K562 (cell line): ENCODE results near the gene RABL6. TPM values are rescaled to one million over a fixed set of nuclear protein-coding genes. Genes with fewer than 3 reads are reported as not detected.

Source experiments
- ATAC-seq: fragments of 200-7000 bp; cut with Tn5 transposase; 3 replicates; pipeline ENCODE4 v1.9.1; 2020; ENCODE audit warnings: moderate library complexity
- BruUV-seq: library from RNA; stranded (reverse); fragments of 400-500 nt; replicated peaks from 2 replicates; lab custom pipeline; 2021; lab: Mats Ljungman, UMichigan
- CTCF ChIA-PET: fragments of 300-600 bp; formaldehyde crosslinking; extraction: SDS; loops from one replicate; lab custom pipeline; 2021; ENCODE audit warnings: low intra/inter-chr PET ratio; lab: Yijun Ruan, JAX
- POLR2A ChIA-PET: fragments of 300-600, 350-650 bp; sonication (Branson Sonifier 250); formaldehyde crosslinking; extraction: SDS; loops from one replicate; lab custom pipeline; 2021; ENCODE audit warnings: antibody characterized with exemption, inconsistent platforms; lab: Yijun Ruan, JAX
- DNase-seq, 4 experiments: peaks; one replicate each; pipeline versions ENCODE4 v3.0.0 to v3.0.0-alpha.2; 2011 to 2018; ENCODE audit warnings: low spot score in 3 of 4, mixed read lengths in 3 of 4; ENCODE audit errors: extremely low read depth in 1 of 4
- FAIRE-seq: peaks from 2 replicates; lab custom pipeline; 2011; peaks lifted over from hg19 to GRCh38; lab: Jason Lieb, UNC
- H2AFZ ChIP-seq: 2 replicates; pipeline ENCODE4 v1.6.0; 2011; ENCODE audit warnings: low read depth, low read length, control low read depth, inconsistent platforms
- H3K27ac ChIP-seq: fragments of 200-600 bp; 3 replicates; pipeline ENCODE4 v1.8.0; 2011; ENCODE audit warnings: low read depth, mild to moderate bottlenecking, control low read depth, inconsistent platforms, low read length, moderate library complexity, mixed read lengths; ENCODE audit errors: extremely low read depth
- H3K27me3 ChIP-seq, 2 experiments: fragments of 300-600 bp in 1 of 2; 2 replicates in 1 of 2; 3 replicates in 1 of 2; pipeline versions ENCODE4 v1.6.0 to v1.8.0; 2011; ENCODE audit warnings: inconsistent platforms in 2 of 2, low read length in 2 of 2, mild to moderate bottlenecking in 1 of 2, mixed read lengths in 1 of 2, moderate library complexity in 1 of 2; ENCODE audit not compliant: control insufficient read depth in 2 of 2, insufficient read depth in 2 of 2
- H3K36me3 ChIP-seq: fragments of 300-600 bp; 3 replicates; pipeline ENCODE4 v1.8.0; 2011; ENCODE audit warnings: mild to moderate bottlenecking, low read length, inconsistent platforms; ENCODE audit not compliant: control insufficient read depth, insufficient read depth
- H3K4me1 ChIP-seq, 2 experiments: fragments of 200-600 bp in 1 of 2; replicated peaks in 1 of 2; 2 replicates in 1 of 2; 3 replicates in 1 of 2; pipeline versions ENCODE4 v1.5.1 to v1.8.0; 2011; ENCODE audit warnings: inconsistent platforms in 2 of 2, low read length in 2 of 2, mild to moderate bottlenecking in 1 of 2, mixed read lengths in 1 of 2, moderate library complexity in 1 of 2; ENCODE audit not compliant: control insufficient read depth in 2 of 2, insufficient read depth in 2 of 2
- H3K4me2 ChIP-seq: 2 replicates; pipeline ENCODE4 v1.6.1; 2011; ENCODE audit warnings: low read length, control low read depth, inconsistent platforms, mixed read lengths; ENCODE audit not compliant: insufficient read depth
- H3K4me3 ChIP-seq: fragments of 200-600 bp; sonication (generic), shearing (Covaris generic); 2 replicates; pipeline ENCODE4 v1.5.1; 2016; ENCODE audit warnings: control low read depth, inconsistent platforms
- H3K79me2 ChIP-seq: fragments of 200-600 bp; 3 replicates; pipeline ENCODE4 v1.8.0; 2011; ENCODE audit warnings: low read length, inconsistent platforms; ENCODE audit not compliant: control insufficient read depth, insufficient read depth
- H3K9ac ChIP-seq, 2 experiments: 2 replicates each; pipeline versions ENCODE4 v1.6.0 to v1.6.1; 2011; ENCODE audit warnings: low read depth in 2 of 2, low read length in 2 of 2, control low read depth in 1 of 2, inconsistent platforms in 1 of 2, mild to moderate bottlenecking in 1 of 2, mixed read lengths in 1 of 2; ENCODE audit not compliant: insufficient read depth in 1 of 2
- H3K9me1 ChIP-seq: one replicate; pipeline ENCODE4 v1.6.0; 2011; ENCODE audit warnings: inconsistent platforms, mild to moderate bottlenecking, low read length, moderate library complexity; ENCODE audit not compliant: control insufficient read depth, insufficient read depth
- H3K9me3 ChIP-seq: replicated peaks from 2 replicates; pipeline ENCODE4 v1.5.1; 2011; ENCODE audit warnings: low read depth, low read length, inconsistent platforms; ENCODE audit not compliant: control insufficient read depth, insufficient read depth
- H4K20me1 ChIP-seq: replicated peaks from 2 replicates; pipeline ENCODE4 v1.6.1; 2011; ENCODE audit warnings: low read length, inconsistent platforms, mixed read lengths; ENCODE audit not compliant: control insufficient read depth, insufficient read depth
- BCOR ChIP-seq: fragments of 450-650 bp; IDR thresholded peaks from 2 replicates; pipeline ENCODE4 v1.6.1; 2016
- DLX4 ChIP-seq: fragments of 250-450 bp; sonication (Bioruptor Pico); IDR thresholded peaks from 2 replicates; pipeline ENCODE4 v1.6.1; 2021; ENCODE audit warnings: mild to moderate bottlenecking
- EP300 ChIP-seq: IDR thresholded peaks from 2 replicates; pipeline ENCODE4 v1.6.1; 2012; ENCODE audit warnings: low read length, improper control_type of control experiment
- HDAC2 ChIP-seq: fragments of 450-650 bp; IDR thresholded peaks from 2 replicates; pipeline ENCODE4 v1.6.1; 2016; ENCODE audit warnings: mild to moderate bottlenecking
- ZC3H8 ChIP-seq: fragments of 450-650 bp; IDR thresholded peaks from 2 replicates; pipeline ENCODE4 v1.6.1; 2017
- WGBS: fragments of 100-300 bp; shearing (Covaris generic); methylation state at CpG from one replicate; pipeline ENCODE4 v1.1.6; 2016; ENCODE audit warnings: low coverage, mixed read lengths; ENCODE audit not compliant: insufficient coverage; ENCODE audit errors: missing lambda C conversion rate; 5-methylcytosine and 5-hydroxymethylcytosine counted together
- in situ Hi-C: fragments of 300-500 bp; cut with MboI; formaldehyde crosslinking; loops from 4 replicates; pipeline ENCODE4 v1.15.0; 2018; ENCODE audit warnings: inconsistent platforms, mixed read lengths
- intact Hi-C: fragments of 100-400 bp; cut with micrococcal nuclease; formaldehyde crosslinking; loops from 2 replicates; pipeline ENCODE4 v1.14.2; 2022
- polyA plus RNA-seq, 8 experiments: library from polyadenylated mRNA; depleted of rRNA in 4 of 8; stranded (reverse) in 5 of 8; unstranded in 3 of 8; fragments of >200 nt; fragmentation: Nextera tagmentation in 2 of 8; fragmentation: Illumina TruSeq in 1 of 8; extraction: Ambion mirVana in 2 of 8; extraction: Trizol in 1 of 8; gene quantifications; 2 replicates each; pipeline versions ENCODE4 v1.2.1 to v1.2.3, GENCODE V29; 2011 to 2014; ENCODE audit warnings: inconsistent platforms in 1 of 8, missing spikeins in 1 of 8
- total RNA-seq, 7 experiments: library from RNA; depleted of rRNA in 6 of 7; stranded (reverse); fragments of >200 nt in 6 of 7; fragmentation: Illumina TruSeq in 2 of 7; extraction: Trizol in 2 of 7; gene quantifications; 2 replicates each; pipeline versions ENCODE4 v1.2.1 to v1.2.3, GENCODE V29; 2011 to 2021; ENCODE audit warnings: low replicate concordance in 1 of 7
- TF ChIP-seq, protein P1 (sequence below): fragments of 250-450 bp; sonication (Bioruptor Pico); IDR thresholded peaks from 2 replicates; pipeline ENCODE4 v1.5.0; 2020; ENCODE audit warnings: mild to moderate bottlenecking, borderline replicate concordance

RABL6 gene
- total and polyA plus RNA-seq, 9 of the 15 experiments (the other 6 are each of a cell fraction or from before 2014, with no cell fraction given), result 5.6 to 181 (median 84.5) TPM

GRCh38 chr9:136823136-136824046 lies 15.6 kb downstream of the RABL6 start:
- Histone ChIP-seq H3K9me3 (no peaks in the 10 kb centered on the region), H2AFZ (no peak overlapping the region), H3K4me1 (peaks cover 0 to 37% of the 10 kb centered on the region in 2 experiments; a peak in 2 of 5 replicates), H3K27ac (no peak overlapping the region), H3K4me3 (no peak overlapping the region), H4K20me1 (no peaks in the 10 kb centered on the region; the same call in 1 of the 2 replicates), H3K79me2 (peaks cover 40% of the 10 kb centered on the region), H3K36me3 (peaks cover 76% of the 10 kb centered on the region; the same call in 2 of the 3 replicates), H3K4me2 (no peak overlapping the region), H3K9me1 (no peaks in the 10 kb centered on the region), H3K9ac (no peak overlapping the region), H3K27me3 (no peaks in the 10 kb centered on the region)
- ATAC-seq, result no peak
- intact Hi-C loops (no loop called here), in situ Hi-C loops (no loop called here)
- 91% methylated on average over 26 of the region's 30 CpGs for WGBS
- no peak for FAIRE-seq
- BruUV-seq, result no TSS peak
- no peak for DNase-seq
- ChIA-PET CTCF (no interaction called here), POLR2A (interaction anchor here (0.5 to 1.8 kb wide), 5 partner anchors 11 to 434 kb away, joined by 3 to 8 read pairs (median 3); no protein-coding TSS in a partner anchor)
- TF ChIP-seq HDAC2 (no peak), ZC3H8 (no peak), BCOR (no peak), EP300 (no peak), DLX4 (CRISPR knock-in tag) (no peak)
- TF ChIP-seq, protein P1, sequence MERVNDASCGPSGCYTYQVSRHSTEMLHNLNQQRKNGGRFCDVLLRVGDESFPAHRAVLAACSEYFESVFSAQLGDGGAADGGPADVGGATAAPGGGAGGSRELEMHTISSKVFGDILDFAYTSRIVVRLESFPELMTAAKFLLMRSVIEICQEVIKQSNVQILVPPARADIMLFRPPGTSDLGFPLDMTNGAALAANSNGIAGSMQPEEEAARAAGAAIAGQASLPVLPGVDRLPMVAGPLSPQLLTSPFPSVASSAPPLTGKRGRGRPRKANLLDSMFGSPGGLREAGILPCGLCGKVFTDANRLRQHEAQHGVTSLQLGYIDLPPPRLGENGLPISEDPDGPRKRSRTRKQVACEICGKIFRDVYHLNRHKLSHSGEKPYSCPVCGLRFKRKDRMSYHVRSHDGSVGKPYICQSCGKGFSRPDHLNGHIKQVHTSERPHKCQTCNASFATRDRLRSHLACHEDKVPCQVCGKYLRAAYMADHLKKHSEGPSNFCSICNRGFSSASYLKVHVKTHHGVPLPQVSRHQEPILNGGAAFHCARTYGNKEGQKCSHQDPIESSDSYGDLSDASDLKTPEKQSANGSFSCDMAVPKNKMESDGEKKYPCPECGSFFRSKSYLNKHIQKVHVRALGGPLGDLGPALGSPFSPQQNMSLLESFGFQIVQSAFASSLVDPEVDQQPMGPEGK (CRISPR knock-in tag), result no peak
